HG02642 (cell line): ENCODE results near the gene NKAIN2.
"Not testable (repeated sequence)": the region's sequence is repeated elsewhere in the genome, so short reads cannot be mapped to it uniquely, and the experiment has no call there.

Experiments
- ATAC-seq: cut with Tn5 transposase; IDR thresholded peaks from one replicate; pipeline ENCODE4 v1.9.1; 2021; ENCODE audit warnings: mild to moderate bottlenecking; ENCODE audit not compliant: unreplicated experiment, poor library complexity

The NKAIN2 gene

GRCh38 chr6:123945386-123945785 is 141.7 kb downstream of the NKAIN2 start:
- no peak for ATAC-seq

GRCh38 chr6:123953920-123954319 is 150.3 kb downstream of the NKAIN2 start:
- ATAC-seq: no peak

GRCh38 chr6:123956492-123957139 is 153.0 kb downstream of the NKAIN2 start:
- no peak for ATAC-seq

GRCh38 chr6:123962508-123962907 is 158.8 kb downstream of the NKAIN2 start:
- no peak for ATAC-seq

- no peak for ATAC-seq
Measured at GRCh38 chr6:123965894-123966293, 162.2 kb downstream of the NKAIN2 start.

- no peak for ATAC-seq
Measured at GRCh38 chr6:123966618-123967017, 163.0 kb downstream of the NKAIN2 start.

GRCh38 chr6:123967905-123968304 is 164.2 kb downstream of the NKAIN2 start:
- no peak for ATAC-seq

- ATAC-seq: no peak
Measured at GRCh38 chr6:123972600-123973294, 169.1 kb downstream of the NKAIN2 start.

GRCh38 chr6:123980311-123980710 is 176.6 kb downstream of the NKAIN2 start:
- no peak for ATAC-seq

GRCh38 chr6:123986938-123987337 is 183.3 kb downstream of the NKAIN2 start:
- ATAC-seq: no peak

- not testable (repeated sequence) for ATAC-seq
Measured at GRCh38 chr6:123989918-123990317, 186.3 kb downstream of the NKAIN2 start.

GRCh38 chr6:123990376-123990775 is 186.7 kb downstream of the NKAIN2 start:
- ATAC-seq: no peak

GRCh38 chr6:123994168-123994567 is 190.5 kb downstream of the NKAIN2 start:
- ATAC-seq: no peak

GRCh38 chr6:123994891-123995635 is 191.4 kb downstream of the NKAIN2 start:
- ATAC-seq: no peak

GRCh38 chr6:123997223-123997622 is 193.6 kb downstream of the NKAIN2 start:
- no peak for ATAC-seq

- ATAC-seq: no peak
Measured at GRCh38 chr6:124002377-124003081, 198.9 kb downstream of the NKAIN2 start.

GRCh38 chr6:124007266-124007665 is 203.6 kb downstream of the NKAIN2 start:
- ATAC-seq: no peak

GRCh38 chr6:124008000-124008987 is 204.6 kb downstream of the NKAIN2 start:
- ATAC-seq: no peak

GRCh38 chr6:124008988-124009765 is 205.5 kb downstream of the NKAIN2 start:
- ATAC-seq: no peak
